GM18520 (cell line): ENCODE results near the gene POGZ.

Experiments used
- ATAC-seq: cut with Tn5 transposase; IDR thresholded peaks from one replicate; pipeline ENCODE4 v1.9.1; 2021; ENCODE audit not compliant: unreplicated experiment

The POGZ gene

GRCh38 chr1:151377150-151377884, 82.0 kb downstream of the POGZ start:
- ATAC-seq: no peak

- ATAC-seq: no peak
These were observed 86.1 kb downstream of the POGZ start for GRCh38 chr1:151373196-151373595.

DNA sequence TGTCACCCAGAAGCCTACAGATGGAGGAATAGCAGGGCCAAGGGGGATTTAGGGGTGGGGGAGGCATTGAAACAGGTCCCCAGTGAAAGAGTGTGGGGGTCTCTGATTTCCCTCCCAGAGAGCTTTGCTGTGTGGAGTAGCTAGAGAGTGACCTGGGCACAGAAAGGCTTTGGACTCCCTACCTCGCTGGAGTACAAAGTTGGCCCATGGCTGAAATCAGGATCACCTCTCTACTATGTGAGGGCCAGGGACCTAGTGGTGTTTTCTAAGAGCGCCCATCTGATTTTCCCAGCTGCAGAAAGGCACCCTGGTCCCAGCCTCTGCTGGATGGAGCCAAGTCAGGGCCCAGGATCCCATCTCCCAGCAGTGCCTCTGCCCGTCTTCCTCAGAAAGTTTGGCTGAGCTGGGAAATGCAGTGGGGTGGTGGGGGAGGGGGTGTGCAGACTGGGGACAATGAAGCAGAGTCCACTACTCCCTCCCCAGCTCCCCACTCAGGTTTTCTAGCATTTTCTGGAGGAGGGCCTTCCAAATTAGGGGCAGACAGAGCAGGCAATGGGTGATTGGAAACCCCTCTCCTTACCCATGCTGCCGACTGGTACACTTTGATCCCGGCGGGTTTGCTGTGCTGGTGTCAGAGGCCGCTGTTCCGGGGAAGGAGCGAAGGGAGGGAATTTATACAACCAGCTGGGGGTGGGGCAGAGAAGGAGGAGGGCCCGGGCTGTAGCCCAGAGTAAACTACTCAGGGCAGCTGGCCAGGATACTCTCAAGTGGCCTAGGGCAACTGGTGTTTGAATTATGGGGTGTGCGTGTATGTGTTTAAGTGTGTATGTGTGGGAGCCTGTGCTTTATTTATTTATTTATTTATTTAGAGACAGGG, 87.0 kb downstream of the POGZ start, which contains the start of gene SELENBP1:
SELENBP1 (minus strand) TSS at position 648 of the 877 bp plus-strand sequence; CDS start at position 584, 64 bp downstream.
- no peak for ATAC-seq

- no peak for ATAC-seq
These were observed 87.8 kb downstream of the POGZ start for GRCh38 chr1:151371370-151372057.

DNA sequence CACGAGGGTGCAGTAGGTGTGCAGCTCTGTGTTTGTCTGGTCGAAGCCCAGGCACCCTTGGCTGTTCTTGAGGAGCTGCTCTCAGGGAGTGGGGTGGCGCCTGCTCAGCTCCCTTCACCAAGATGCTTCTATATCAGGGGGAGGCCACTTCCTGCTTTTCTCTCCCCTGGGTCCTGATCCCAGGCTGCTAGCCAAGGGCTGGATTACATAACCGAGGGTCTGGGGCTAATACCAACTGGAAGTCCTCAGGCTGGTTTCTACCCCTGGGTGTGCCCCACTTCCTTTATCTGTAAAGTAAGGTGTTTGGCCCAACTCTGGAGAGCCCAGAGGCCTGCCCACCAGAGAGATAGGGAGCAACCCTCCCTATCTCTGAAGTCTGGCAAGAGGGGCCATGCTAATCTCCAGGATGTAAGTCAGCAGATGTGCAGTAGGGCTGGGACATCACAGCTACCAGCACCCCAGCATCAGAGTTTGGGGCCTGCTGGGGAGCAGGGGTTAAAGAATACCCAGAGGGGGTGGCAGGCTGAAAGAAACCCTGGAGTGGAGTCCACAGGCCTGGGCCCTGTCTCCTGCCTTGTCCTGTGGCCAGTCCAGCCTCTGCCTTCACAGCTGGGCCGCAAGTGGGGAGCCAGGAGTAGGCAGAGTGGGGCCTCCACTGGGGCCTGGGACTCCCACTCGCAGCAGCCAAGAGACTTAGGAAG, 88.9 kb downstream of the POGZ start:
- ATAC-seq: no peak

GRCh38 chr1:151369621-151370048, 89.7 kb downstream of the POGZ start:
- ATAC-seq: no peak

DNA sequence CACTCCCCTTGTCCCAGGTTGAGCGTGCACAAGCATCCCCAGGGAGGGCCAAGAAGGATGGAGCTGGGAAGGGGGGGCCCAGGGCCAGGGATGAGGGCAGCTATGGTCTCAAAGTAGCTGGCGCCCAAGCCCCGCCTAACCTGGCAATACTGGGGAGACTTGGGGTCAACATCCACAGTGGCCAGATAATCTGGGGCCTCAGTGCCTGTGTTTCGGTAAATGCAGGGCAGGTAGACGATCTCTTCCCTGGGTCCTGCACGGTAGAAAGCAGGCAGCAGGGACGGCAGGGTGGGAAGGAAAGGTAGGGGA, 90.0 kb downstream of the POGZ start:
- no peak for ATAC-seq

DNA sequence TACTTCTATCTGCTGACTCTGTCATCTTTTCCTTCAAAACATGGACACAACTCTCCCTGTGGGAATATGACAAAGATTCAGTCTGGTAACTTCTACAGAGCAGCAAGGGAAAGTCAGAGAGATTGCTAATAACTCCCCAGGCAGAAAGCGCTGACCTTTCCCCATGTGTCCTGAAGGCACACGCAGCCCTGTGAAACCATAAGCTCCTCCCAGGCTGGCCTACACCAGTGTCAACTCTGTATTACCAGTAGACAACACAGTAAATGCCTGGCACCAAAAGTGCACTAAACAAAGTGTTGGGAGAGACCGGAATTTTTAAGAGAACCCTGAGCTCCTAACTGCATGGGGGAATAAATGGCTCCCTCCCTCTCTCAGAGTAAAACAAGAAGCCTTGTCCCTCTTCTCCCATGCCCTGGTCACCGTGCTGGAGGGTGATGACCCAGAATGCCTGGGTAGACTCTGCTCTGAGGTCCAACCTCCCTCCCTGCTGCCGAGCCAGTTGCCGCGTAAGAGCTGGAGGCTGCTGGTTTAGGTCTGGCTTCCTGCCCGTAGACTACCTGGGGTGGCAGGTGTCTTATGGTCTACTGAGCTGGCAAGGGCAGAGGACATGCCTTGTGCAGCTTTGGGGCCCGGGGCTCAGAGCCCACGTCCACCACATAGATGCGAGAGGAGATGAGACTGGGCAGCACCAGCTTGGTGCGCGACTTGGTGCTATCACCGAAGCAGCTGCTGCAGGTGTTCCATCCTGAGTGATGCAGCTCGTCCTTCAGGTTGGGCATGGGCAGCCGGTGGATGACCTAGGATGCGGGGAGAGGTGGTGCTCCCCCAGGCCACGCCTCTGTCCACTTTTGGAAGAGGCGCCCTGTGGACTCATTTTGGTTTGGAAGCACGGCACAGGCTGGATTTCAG, 90.6 kb downstream of the POGZ start:
- no peak for ATAC-seq

DNA sequence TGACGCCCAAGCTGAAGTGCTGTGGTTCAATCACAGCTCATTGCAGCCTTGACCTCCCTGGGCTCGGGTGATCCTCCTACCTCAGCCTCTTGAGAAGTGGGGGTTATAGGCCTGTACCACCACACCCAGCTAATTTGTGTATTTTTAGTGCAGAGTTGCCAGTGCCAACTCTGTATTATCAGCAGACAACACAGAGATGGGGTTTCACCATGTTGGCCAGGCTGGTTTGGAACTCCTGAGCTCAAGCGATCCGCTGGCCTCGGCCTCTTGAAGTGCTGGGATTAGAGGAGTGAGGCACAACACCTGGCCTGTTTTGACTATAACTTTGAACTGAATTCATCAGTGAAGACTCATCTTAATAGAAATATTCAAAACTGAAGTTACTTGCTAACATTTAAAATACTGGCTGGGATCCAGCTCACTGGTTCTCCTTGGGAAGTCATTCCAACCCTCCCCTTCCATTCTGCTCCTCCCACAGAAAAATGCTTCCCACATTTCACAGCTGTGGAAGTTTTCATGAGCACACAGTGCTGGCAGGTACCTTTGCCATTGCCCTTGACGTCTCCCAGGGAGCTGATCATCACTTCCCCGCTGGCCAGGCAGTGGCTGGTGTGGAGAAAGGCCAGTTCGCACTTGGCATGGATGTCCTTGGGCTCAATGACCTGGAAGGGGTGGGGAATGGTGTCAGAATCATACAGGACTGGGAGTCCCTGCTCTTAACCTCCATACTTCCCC, 91.5 kb downstream of the POGZ start:
- ATAC-seq: no peak

GRCh38 chr1:151364996-151365395, 94.3 kb downstream of the POGZ start:
- no peak for ATAC-seq

DNA sequence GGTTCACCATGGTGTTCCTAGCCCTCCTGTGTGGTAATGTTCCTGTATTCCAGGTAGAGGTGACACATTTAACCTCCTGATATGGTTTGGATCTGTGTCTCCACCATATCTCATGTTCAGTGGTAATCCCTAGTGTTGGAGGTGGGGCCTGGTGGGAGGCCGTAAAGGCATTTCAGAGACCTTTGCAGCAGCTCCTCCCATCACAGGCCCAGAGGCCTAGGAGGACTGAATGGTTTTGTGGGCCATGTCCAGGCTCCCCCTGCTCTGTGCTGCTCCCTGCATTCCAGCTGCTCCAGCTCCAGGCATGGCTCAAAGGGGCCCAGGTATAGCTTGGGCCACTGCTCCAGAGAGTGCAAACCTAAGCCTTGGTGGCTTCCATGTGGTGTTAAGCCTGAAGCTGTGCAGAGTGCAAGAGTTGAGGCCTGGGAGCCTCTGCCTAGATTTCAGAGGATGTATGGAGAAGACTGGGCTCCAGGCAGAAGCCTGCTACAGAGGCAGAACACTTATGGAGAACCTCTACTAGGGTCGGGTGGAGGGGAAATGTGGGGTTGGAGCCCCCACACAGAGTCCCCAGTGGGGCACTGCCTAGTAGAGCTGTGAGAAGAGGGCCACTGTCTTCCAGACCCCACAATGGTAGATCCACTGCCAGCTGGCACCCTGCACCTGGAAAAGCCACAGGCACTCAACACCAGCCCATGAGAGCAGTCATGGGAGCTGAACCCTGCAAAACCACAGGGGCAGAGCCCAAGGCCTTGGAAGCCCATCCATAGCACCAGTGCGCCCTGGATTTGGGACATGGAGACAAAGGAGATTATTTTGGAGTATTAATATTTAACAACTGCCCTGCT, 96.8 kb downstream of the POGZ start:
- ATAC-seq: no peak

DNA sequence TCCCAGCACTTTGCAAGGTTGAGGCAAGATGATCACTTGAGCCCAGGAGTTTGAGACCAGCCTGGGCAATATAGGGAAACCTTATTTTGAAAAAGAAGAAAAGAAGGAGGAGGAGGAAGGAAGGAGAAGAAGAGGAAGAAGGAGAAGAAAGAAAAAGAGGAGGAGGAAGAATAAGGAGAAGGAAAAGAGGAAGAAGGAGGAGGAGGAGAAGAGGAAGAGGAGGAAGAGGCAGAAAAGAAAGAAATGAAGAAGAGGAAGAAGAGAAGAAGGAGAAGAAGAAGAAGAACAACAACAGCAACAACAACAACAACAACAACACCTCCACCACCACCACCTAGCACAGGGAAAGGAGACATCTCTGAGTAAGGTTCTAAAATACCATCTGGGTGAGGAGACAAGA, 97.4 kb downstream of the POGZ start:
- no peak for ATAC-seq

GRCh38 chr1:151356696-151357095, 102.6 kb downstream of the POGZ start:
- no peak for ATAC-seq
